ENCODE measurements around the gene KCNMA1.

- TF ChIP-seq RBBP5 (conservative IDR thresholded peaks at IDR 0.05) (no peak), USF2 (IDR thresholded peaks at IDR 0.05; ENCODE audit: borderline replicate concordance, low read depth, low read length) (no peak), RFX5 (IDR thresholded peaks at IDR 0.05; ENCODE audit: low read depth, low read length) (no peak), SMARCA5 (IDR thresholded peaks at IDR 0.05) (no peak), FOXK2 (IDR thresholded peaks at IDR 0.05) (no peak)
Measured at GRCh38 chr10:77452952-77453564, 184.6 kb downstream of the KCNMA1 start.
